Trophoblast cell (in vitro differentiated cells and primary cell): ENCODE measurements around the gene SAMD3.

Experiments used
- DNase-seq, 2 donors: peaks; one replicate each; pipeline ENCODE4 v3.0.0-alpha.2; 2016
- H2AFZ ChIP-seq: 2 replicates; pipeline ENCODE4 v1.6.1; 2013; ENCODE audit warnings: low read length, moderate library complexity, mild to moderate bottlenecking; ENCODE audit not compliant: insufficient read depth, poor library complexity
- H2AK5ac ChIP-seq: 2 replicates; pipeline ENCODE4 v1.6.1; 2013; ENCODE audit warnings: mild to moderate bottlenecking, low read length
- H2BK120ac ChIP-seq: 2 replicates; pipeline ENCODE4 v1.6.1; 2013; ENCODE audit warnings: low read length, mild to moderate bottlenecking, moderate library complexity; ENCODE audit not compliant: insufficient read depth, poor library complexity
- H2BK12ac ChIP-seq: 2 replicates; pipeline ENCODE4 v1.6.1; 2013; ENCODE audit warnings: mild to moderate bottlenecking, low read length, moderate library complexity
- H2BK5ac ChIP-seq: 2 replicates; pipeline ENCODE4 v1.6.1; 2013; ENCODE audit warnings: low read length, low read depth, moderate library complexity, mild to moderate bottlenecking; ENCODE audit not compliant: poor library complexity
- H3K14ac ChIP-seq: 2 replicates; pipeline ENCODE4 v1.6.1; 2013; ENCODE audit warnings: mild to moderate bottlenecking, low read length
- H3K18ac ChIP-seq: 2 replicates; pipeline ENCODE4 v1.6.1; 2013; ENCODE audit warnings: mild to moderate bottlenecking, low read length
- H3K23ac ChIP-seq: 2 replicates; pipeline ENCODE4 v1.6.1; 2013; ENCODE audit warnings: low read length
- H3K27ac ChIP-seq: 2 replicates; pipeline ENCODE4 v1.5.1; 2013; ENCODE audit warnings: low read depth, mild to moderate bottlenecking, inconsistent platforms, low read length, moderate library complexity
- H3K27me3 ChIP-seq: 2 replicates; pipeline ENCODE4 v1.6.1; 2013; ENCODE audit warnings: inconsistent platforms, mild to moderate bottlenecking, low read length, moderate library complexity; ENCODE audit not compliant: insufficient read depth
- H3K36me3 ChIP-seq, 2 experiments: 1 replicate in 1 of 2; 2 replicates in 1 of 2; pipeline ENCODE4 v1.6.1; 2013; ENCODE audit warnings: low read length in 2 of 2, mild to moderate bottlenecking in 2 of 2, moderate library complexity in 1 of 2; ENCODE audit not compliant: insufficient read depth in 2 of 2, control insufficient read depth in 1 of 2
- H3K4ac ChIP-seq: 2 replicates; pipeline ENCODE4 v1.6.1; 2013; ENCODE audit warnings: low read depth, mild to moderate bottlenecking, low read length, moderate library complexity
- H3K4me1 ChIP-seq, 2 experiments: 1 replicate in 1 of 2; 2 replicates in 1 of 2; pipeline ENCODE4 v1.6.1; 2013; ENCODE audit warnings: low read length in 2 of 2, mild to moderate bottlenecking in 2 of 2, moderate library complexity in 1 of 2; ENCODE audit not compliant: insufficient read depth in 2 of 2, control insufficient read depth in 1 of 2
- H3K4me2 ChIP-seq: 2 replicates; pipeline ENCODE4 v1.6.1; 2013; ENCODE audit warnings: inconsistent platforms, mild to moderate bottlenecking, low read length, moderate library complexity
- H3K4me3 ChIP-seq: 2 replicates; pipeline ENCODE4 v1.5.1; 2013; ENCODE audit warnings: mild to moderate bottlenecking, low read depth, low read length, inconsistent platforms
- H3K79me1 ChIP-seq: one replicate; pipeline ENCODE4 v1.6.1; 2013; ENCODE audit warnings: low read length
- H3K79me2 ChIP-seq: 2 replicates; pipeline ENCODE4 v1.6.1; 2013; ENCODE audit warnings: low read length, mild to moderate bottlenecking; ENCODE audit not compliant: control insufficient read depth, insufficient read depth, poor library complexity
- H3K9ac ChIP-seq: 2 replicates; pipeline ENCODE4 v1.6.1; 2013; ENCODE audit warnings: mild to moderate bottlenecking, low read length
- H3K9me3 ChIP-seq: 2 replicates; pipeline ENCODE4 v1.6.1; 2013; ENCODE audit warnings: low read depth, mild to moderate bottlenecking, control low read depth, inconsistent platforms, low read length; ENCODE audit not compliant: insufficient read depth
- H4K12ac ChIP-seq: 2 replicates; pipeline ENCODE4 v1.6.1; 2013; ENCODE audit warnings: low read depth, mild to moderate bottlenecking, low read length, moderate library complexity
- H4K8ac ChIP-seq: 2 replicates; pipeline ENCODE4 v1.6.1; 2013; ENCODE audit warnings: low read depth, mild to moderate bottlenecking, low read length, moderate library complexity
- H4K91ac ChIP-seq: one replicate; pipeline ENCODE4 v1.6.1; 2013; ENCODE audit warnings: low read depth, mild to moderate bottlenecking, low read length, moderate library complexity
- WGBS: extraction: QIAGEN DNeasy Blood & Tissue Kit; methylation state at CpG from one replicate; pipeline ENCODE4 v1.1.7; 2013; ENCODE audit warnings: missing lambda C conversion rate; ENCODE audit not compliant: insufficient read length, insufficient coverage; ENCODE audit errors: extremely low coverage; 5-methylcytosine and 5-hydroxymethylcytosine counted together

The SAMD3 gene

DNA sequence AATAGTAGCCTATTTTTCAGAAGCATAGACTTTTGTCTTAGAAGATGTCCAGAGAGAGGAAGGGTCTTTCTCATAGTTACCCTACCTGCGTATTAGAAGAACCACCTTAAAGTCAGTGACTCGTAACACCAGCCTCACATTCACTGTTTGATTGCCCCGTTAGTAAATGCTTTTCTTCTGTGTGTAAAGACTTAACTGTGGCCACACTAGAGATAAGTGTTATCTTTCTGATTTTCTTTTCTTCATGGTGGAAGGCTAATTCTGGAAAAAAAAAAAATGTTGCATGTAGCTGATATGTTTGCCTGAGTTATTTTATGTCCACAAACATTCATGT is 83.9 kb downstream of the SAMD3 start:
- no peak overlapping the region for H3K14ac ChIP-seq
- no peak overlapping the region for H3K4ac ChIP-seq
- no CpG with 5 or more reads among the region's 3 CpGs for WGBS
- no peak overlapping the region for H3K4me3 ChIP-seq
- DNase-seq: no peak
- H2AFZ ChIP-seq: no peak overlapping the region
- H3K27ac ChIP-seq: no peak overlapping the region
- H4K8ac ChIP-seq: no peak overlapping the region
- no peak overlapping the region for H3K23ac ChIP-seq
- peaks cover 0 to 6% of the 10 kb centered on the region in 2 experiments for H3K36me3 ChIP-seq
- H3K4me1 ChIP-seq: no peaks in the 10 kb centered on the region
- no peak overlapping the region for H3K4me2 ChIP-seq
- no peak overlapping the region for H2AK5ac ChIP-seq
- no peak overlapping the region for H2BK5ac ChIP-seq
- no peak overlapping the region for H4K12ac ChIP-seq
- H3K9ac ChIP-seq: no peak overlapping the region
- H3K18ac ChIP-seq: no peak overlapping the region
- H4K91ac ChIP-seq: no peak overlapping the region
- no peak overlapping the region for H2BK12ac ChIP-seq
- H3K79me2 ChIP-seq: no peaks in the 10 kb centered on the region
- no peak overlapping the region for H2BK120ac ChIP-seq
- no peaks in the 10 kb centered on the region for H3K9me3 ChIP-seq
- no peaks in the 10 kb centered on the region for H3K27me3 ChIP-seq
- no peaks in the 10 kb centered on the region for H3K79me1 ChIP-seq

- Histone ChIP-seq H3K23ac (no peak overlapping the region), H3K27me3 (no peaks in the 10 kb centered on the region), H3K9me3 (no peaks in the 10 kb centered on the region), H4K91ac (no peak overlapping the region), H3K18ac (no peak overlapping the region), H2AFZ (no peak overlapping the region), H3K4ac (no peak overlapping the region), H3K14ac (no peak overlapping the region), H2BK120ac (no peak overlapping the region), H3K36me3 (peaks cover 0 to 7% of the 10 kb centered on the region in 2 experiments), H3K79me1 (no peaks in the 10 kb centered on the region), H3K9ac (no peak overlapping the region), H3K4me1 (no peaks in the 10 kb centered on the region), H3K27ac (no peak overlapping the region), H4K12ac (no peak overlapping the region), H3K4me2 (no peak overlapping the region), H2BK5ac (no peak overlapping the region), H3K79me2 (no peaks in the 10 kb centered on the region), H2BK12ac (no peak overlapping the region), H2AK5ac (no peak overlapping the region), H3K4me3 (no peak overlapping the region), H4K8ac (no peak overlapping the region)
- no peak for DNase-seq
- WGBS: no CpG with 5 or more reads among the region's 7 CpGs
These were observed 84.4 kb downstream of the SAMD3 start for GRCh38 chr6:130138116-130138908.

DNA sequence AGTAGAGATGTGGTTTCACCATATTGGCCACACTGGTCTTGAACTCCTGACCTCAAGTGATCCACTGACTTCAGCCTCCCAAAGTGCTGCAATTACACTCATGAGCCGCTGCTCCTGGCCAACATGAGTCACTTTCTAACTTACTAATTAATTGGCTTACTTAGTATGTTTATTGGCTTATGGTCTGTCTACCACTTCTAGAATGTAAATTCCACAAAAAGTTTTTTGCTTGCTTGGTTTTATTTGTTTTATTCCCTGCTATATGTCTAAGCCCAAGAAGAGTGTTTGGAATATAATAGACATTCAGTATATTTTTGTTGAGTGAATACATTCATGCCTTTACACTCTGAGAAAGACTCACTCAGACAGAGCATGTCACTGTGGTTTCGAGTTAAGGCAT is 86.0 kb downstream of the SAMD3 start:
- Histone ChIP-seq H3K79me1 (no peaks in the 10 kb centered on the region), H3K9ac (no peak overlapping the region), H3K36me3 (peaks cover 0 to 8% of the 10 kb centered on the region in 2 experiments), H4K12ac (no peak overlapping the region), H3K4me2 (no peak overlapping the region), H2AFZ (no peak overlapping the region), H3K9me3 (no peaks in the 10 kb centered on the region), H3K4ac (no peak overlapping the region), H3K4me3 (no peak overlapping the region), H2BK120ac (no peak overlapping the region), H3K14ac (no peak overlapping the region), H2BK5ac (no peak overlapping the region), H2BK12ac (no peak overlapping the region), H3K18ac (no peak overlapping the region), H4K91ac (no peak overlapping the region), H3K23ac (no peak overlapping the region), H3K79me2 (no peaks in the 10 kb centered on the region), H3K27ac (no peak overlapping the region), H3K4me1 (no peaks in the 10 kb centered on the region), H4K8ac (no peak overlapping the region), H2AK5ac (no peak overlapping the region), H3K27me3 (no peaks in the 10 kb centered on the region)
- DNase-seq: no peak
- WGBS: no CpG with 5 or more reads among the region's 2 CpGs

- H2BK120ac ChIP-seq: no peak overlapping the region
- no peak overlapping the region for H4K12ac ChIP-seq
- H2AFZ ChIP-seq: no peak overlapping the region
- H4K8ac ChIP-seq: no peak overlapping the region
- no peak overlapping the region for H3K18ac ChIP-seq
- no peak for DNase-seq
- no peak overlapping the region for H3K27ac ChIP-seq
- H3K9ac ChIP-seq: no peak overlapping the region
- H2BK5ac ChIP-seq: no peak overlapping the region
- no peak overlapping the region for H3K4me2 ChIP-seq
- H3K9me3 ChIP-seq: no peaks in the 10 kb centered on the region
- H3K36me3 ChIP-seq: peaks cover 0 to 8% of the 10 kb centered on the region in 2 experiments
- H3K14ac ChIP-seq: no peak overlapping the region
- no peaks in the 10 kb centered on the region for H3K27me3 ChIP-seq
- H2BK12ac ChIP-seq: no peak overlapping the region
- H3K23ac ChIP-seq: no peak overlapping the region
- no peaks in the 10 kb centered on the region for H3K4me1 ChIP-seq
- no CpG with 5 or more reads among the region's 2 CpGs for WGBS
- no peak overlapping the region for H3K4ac ChIP-seq
- no peak overlapping the region for H3K4me3 ChIP-seq
- no peaks in the 10 kb centered on the region for H3K79me2 ChIP-seq
- no peak overlapping the region for H2AK5ac ChIP-seq
- no peaks in the 10 kb centered on the region for H3K79me1 ChIP-seq
- H4K91ac ChIP-seq: no peak overlapping the region
These were observed 88.2 kb downstream of the SAMD3 start for GRCh38 chr6:130134582-130134981.
